Measurements from ENCODE around the gene LARP1.

DNA sequence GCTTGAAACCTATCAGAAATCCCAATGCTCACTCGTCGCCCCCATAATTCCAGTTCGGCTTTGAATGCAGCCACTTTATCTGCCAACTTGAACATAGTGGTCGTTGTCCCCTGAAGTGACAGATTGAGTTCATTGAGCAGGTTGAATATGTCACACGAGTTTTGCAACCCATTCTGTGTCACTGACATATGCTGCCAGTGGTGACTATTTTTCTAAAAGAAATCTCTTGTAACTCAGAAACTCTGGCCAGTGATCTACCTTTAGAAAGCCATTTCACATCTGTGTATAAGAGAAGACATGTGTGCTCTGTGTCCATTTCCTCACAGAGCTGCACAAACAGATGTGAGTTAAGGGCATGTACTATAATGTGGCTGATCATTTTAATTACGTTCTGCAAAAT, 47.0 kb upstream of the LARP1 start:
- TF ChIP-seq, protein P1, sequence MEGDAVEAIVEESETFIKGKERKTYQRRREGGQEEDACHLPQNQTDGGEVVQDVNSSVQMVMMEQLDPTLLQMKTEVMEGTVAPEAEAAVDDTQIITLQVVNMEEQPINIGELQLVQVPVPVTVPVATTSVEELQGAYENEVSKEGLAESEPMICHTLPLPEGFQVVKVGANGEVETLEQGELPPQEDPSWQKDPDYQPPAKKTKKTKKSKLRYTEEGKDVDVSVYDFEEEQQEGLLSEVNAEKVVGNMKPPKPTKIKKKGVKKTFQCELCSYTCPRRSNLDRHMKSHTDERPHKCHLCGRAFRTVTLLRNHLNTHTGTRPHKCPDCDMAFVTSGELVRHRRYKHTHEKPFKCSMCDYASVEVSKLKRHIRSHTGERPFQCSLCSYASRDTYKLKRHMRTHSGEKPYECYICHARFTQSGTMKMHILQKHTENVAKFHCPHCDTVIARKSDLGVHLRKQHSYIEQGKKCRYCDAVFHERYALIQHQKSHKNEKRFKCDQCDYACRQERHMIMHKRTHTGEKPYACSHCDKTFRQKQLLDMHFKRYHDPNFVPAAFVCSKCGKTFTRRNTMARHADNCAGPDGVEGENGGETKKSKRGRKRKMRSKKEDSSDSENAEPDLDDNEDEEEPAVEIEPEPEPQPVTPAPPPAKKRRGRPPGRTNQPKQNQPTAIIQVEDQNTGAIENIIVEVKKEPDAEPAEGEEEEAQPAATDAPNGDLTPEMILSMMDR (IDR thresholded peaks at IDR 0.05): no peak
- no peak for TF ChIP-seq POLR2A (IDR thresholded peaks at IDR 0.05)
